NCI-H526 (cell line): Measurements from ENCODE around the gene TET1.
"Not testable (repeated sequence)": the region's sequence is repeated elsewhere in the genome, so short reads cannot be mapped to it uniquely, and the experiment has no call there.

Experiments used
- DNase-seq, 2 experiments: peaks; one replicate each; lab custom pipeline; 2025; lab: John Stamatoyannopoulos, UW

TET1 gene

DNA sequence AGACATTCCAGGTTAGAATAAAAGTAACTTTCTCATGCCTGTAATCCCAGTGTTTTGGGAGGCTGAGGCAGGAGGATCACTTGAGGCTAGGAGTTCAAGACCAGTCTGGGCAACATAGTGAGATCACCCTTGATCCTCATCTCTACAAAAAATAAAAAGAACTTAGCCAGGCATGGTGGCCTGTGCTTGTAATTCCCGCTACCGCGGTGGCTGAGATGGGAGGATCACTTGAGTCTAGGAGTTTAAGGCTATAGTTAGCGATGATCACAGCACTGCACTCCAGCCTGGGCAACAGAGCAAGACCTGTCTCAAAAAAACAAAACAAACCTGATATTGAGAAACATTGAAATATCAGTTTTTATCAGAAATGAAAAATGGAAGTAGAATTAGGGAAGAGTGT lies 4.6 kb downstream of the TET1 start:
- no peak for DNase-seq

- DNase-seq, result no peak
Measured at GRCh38 chr10:68565658-68566057, 5.5 kb downstream of the TET1 start.

- DNase-seq, result no peak
Measured at GRCh38 chr10:68566351-68566750, 6.2 kb downstream of the TET1 start.

DNA sequence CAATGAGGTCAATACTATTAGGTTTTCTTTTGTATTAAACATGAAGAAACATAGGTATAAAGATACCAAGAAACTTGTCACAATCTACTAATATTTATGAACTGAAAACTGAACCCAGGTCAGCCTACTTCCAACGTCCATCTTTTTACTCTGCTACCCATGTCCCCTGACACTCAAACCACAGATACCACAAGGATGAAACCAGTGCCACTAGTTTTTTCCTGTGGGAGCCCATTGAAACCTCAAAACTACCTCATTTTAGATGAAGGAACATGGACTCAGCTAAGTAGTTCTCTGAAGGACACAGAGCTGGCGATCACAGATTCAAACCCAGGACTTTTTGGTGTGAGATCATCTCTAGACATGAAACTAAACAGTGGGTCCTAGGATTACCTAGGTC lies 6.8 kb downstream of the TET1 start:
- DNase-seq, result no peak

DNA sequence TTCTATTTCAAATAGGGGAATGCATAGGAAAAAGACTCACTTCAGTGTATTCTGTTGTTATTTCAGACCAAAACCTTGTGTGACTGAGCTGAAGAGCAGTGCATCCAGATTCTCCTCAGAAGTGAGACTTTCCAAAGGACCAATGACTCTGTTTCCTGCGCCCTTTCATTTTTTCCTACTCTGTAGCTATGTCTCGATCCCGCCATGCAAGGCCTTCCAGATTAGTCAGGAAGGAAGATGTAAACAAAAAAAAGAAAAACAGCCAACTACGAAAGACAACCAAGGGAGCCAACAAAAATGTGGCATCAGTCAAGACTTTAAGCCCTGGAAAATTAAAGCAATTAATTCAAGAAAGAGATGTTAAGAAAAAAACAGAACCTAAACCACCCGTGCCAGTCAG lies 12.0 kb downstream of the TET1 start:
- DNase-seq, result no peak

GRCh38 chr10:68574051-68574450 lies 13.9 kb downstream of the TET1 start:
- no peak for DNase-seq

DNA sequence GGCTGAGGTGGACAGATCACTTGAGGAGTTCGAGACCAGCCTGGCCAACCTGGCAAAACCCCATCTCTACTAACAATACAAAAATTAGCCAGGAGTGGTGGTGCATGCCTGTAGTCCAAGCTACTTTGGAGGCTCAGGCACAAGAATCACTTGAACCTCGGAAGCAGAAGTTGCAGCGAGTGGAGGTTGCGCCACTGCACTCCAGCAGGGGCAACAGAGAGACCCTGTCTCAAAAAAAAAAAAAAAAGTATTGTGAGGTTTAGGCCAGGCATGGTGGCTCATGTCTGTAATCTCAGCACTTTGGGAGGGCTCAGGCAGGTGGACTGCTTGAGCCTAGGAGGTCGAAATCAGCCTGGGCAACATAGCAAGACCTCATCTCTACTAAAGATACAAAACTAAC lies 16.0 kb downstream of the TET1 start:
- no peak for DNase-seq

DNA sequence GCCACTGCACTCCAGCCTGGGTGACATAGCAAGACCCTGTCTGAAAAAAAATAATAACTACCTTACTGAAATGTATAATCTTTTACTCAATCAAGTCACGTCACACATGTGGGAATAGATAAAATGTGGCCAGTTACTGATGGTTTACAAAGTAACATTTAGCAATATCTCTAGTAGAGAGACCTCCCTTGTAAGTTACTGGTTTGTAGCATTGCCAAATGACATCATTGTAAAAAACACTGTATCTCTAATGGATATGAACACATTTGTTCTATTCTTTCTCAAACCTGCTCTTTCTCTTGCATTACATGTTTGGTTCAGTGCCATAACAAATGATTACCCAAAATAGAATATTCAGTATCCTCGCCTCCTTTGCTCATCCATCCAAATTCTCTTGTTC lies 18.8 kb downstream of the TET1 start:
- no peak for DNase-seq

DNA sequence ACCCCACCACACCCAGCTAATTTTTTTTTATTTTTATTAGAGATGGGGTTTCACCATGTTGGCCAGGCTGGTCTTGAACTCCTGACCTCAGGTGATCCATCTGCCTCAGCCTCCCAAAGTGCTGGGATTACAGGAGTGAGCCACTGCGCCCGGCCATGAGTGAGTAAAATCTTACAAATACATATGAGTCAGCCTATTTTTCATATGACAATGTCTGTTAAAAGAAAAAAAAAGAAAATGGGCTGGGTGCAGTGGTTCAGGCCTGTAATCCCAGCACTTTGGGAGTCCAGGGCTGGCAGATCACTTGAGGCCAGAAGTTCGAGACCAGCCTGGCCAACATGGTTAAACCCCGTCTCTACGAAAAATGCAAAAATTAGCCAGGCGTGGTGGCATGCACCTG lies 24.1 kb downstream of the TET1 start:
- not testable (repeated sequence) for DNase-seq

GRCh38 chr10:68586606-68587305 lies 26.6 kb downstream of the TET1 start:
- no peak for DNase-seq

DNA sequence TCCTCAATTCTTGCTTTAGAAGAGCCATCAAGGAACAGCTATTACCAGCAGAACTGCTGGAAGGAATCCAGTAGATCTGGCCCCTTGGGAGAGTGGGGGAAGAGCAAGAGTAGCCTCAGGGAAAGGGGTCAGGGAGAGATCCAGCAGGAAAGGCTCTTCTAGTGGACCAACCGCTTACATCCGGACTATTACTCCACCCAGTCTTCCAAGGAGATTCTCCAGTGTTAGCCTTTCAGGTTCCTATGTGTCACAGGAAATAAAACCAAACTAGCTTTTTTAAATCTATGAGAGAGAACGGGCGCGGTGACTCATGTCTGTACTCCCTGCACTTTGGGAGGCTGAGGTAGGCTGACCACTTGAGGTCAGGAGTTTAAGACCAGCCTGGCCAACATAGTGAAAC lies 34.3 kb downstream of the TET1 start:
- no peak for DNase-seq

DNA sequence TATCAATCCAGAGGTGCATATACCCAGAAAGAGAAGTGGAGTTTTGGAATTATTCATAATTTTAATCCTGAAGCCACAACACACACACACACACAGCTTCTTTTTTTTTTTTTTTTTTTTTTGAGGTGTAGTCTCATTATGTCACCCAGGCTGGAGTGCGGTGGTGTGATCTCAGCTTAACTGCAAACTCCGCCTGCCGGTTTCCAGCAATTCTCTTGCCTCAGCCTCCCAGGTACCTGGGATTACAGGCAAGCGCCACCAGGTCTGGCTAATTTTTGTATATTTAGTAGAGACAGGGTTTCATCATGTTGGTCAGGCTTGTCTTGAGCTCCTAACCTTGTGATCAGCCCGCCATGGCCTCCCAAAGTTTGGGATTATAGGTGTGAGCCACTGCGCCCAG lies 35.4 kb downstream of the TET1 start:
- no peak for DNase-seq

DNA sequence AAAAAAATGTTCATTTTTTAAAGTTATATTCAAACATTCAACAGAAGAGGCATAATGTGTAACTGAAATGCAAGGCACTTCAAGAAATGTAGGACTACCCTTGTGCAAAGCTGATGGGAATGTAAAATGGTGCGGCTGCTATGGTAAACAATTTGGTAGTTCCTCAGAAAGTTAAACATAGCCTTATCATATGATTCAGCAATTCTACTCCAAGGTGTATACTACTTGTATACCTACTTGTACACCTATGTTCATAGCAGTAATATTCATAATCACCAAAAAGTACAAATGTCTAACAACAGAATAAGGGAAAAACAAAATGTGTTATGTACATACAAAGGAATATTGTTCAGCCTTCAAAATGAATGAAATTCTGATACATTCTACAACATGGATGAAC lies 37.3 kb downstream of the TET1 start:
- DNase-seq, result no peak

GRCh38 chr10:68598978-68599770 lies 39.0 kb downstream of the TET1 start:
- DNase-seq, result peak in 1 of 2 experiments; percentile 46

- no peak for DNase-seq
Measured at GRCh38 chr10:68599771-68600040, 39.6 kb downstream of the TET1 start.

- DNase-seq, result peak; percentile 90 to 91
Measured at GRCh38 chr10:68600041-68600778, 40.1 kb downstream of the TET1 start.

GRCh38 chr10:68601501-68602265 lies 41.5 kb downstream of the TET1 start:
- DNase-seq, result no peak

DNA sequence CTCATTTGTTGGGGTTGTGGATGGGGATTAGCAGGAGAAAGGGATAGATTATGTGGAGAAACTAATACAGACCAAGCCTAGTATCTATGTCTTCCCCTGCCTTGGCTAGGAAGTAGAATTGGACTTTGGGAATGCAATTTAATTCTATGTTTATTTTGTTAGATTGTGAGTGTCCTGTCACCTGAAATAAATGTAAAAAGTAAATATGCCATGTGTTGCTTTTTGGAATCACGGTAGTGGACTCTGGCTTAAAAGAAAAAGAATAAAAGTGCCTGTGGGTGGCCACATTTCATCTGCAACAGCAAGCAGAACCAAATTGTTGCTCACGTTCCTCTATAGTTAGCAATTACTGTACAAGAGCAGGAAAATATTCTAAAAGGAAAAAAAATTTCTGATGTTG lies 42.3 kb downstream of the TET1 start:
- no peak for DNase-seq

GRCh38 chr10:68603766-68604165 lies 43.6 kb downstream of the TET1 start:
- DNase-seq, result no peak

GRCh38 chr10:68604441-68604840 lies 44.3 kb downstream of the TET1 start:
- no peak for DNase-seq

- DNase-seq, result no peak
Measured at GRCh38 chr10:68606918-68607317, 46.8 kb downstream of the TET1 start.

DNA sequence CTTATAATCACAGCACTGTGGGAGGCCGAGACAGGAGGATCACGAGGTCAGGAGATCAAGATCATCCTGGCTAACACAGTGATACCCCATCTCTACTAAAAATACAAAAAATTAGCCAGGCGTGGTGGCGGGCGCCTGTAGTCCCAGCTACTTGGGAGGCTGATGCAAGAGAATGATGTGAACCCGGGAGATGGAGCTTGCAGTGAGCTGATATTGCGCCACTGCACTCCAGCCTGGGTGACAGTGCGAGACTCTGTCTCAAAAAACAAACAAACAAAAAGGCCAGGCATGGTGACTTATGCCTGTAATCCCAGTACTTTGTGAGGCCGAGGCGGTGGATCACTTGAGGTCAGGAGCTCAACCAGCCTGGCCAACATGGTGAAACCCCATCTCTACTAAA lies 49.9 kb downstream of the TET1 start:
- DNase-seq, result not testable (repeated sequence)
